Gastroesophageal sphincter (tissue), 4 donors: ENCODE data around the gene LRRFIP1. TPM values are rescaled to one million over a fixed set of nuclear protein-coding genes. Genes with fewer than 3 reads are reported as not detected.
A peak's percentile ranks its signal among the peaks of the same experiment; 100 is the strongest.

Experiments used
- ATAC-seq: fragments of 150-250 bp; one replicate; pipeline ENCODE4 v1.9.1; 2016; ENCODE audit warnings: mild to moderate bottlenecking, moderate library complexity
- H3K27ac ChIP-seq, 4 donors: fragments of 200-600 bp; sonication (generic) in 3 of 4; 1 replicate in 3 of 4; 2 replicates in 1 of 4; pipeline ENCODE4 v1.5.1; 2016 to 2019
- H3K27me3 ChIP-seq: fragments of 200-600 bp; sonication (generic); one replicate; pipeline ENCODE4 v1.5.1; 2019
- H3K36me3 ChIP-seq, 2 donors: fragments of 200-600 bp; sonication (generic); one replicate each; pipeline ENCODE4 v1.5.1; 2019; ENCODE audit warnings: control low read depth in 1 of 2
- H3K4me1 ChIP-seq, 3 donors: fragments of 200-600 bp; sonication (generic); 1 replicate in 2 of 3; 2 replicates in 1 of 3; pipeline ENCODE4 v1.5.1; 2016 to 2019; ENCODE audit warnings: control low read depth in 2 of 3
- H3K4me3 ChIP-seq, 2 donors: fragments of 200-600 bp; sonication (generic); one replicate each; pipeline ENCODE4 v1.5.1; 2019; ENCODE audit warnings: mild to moderate bottlenecking in 1 of 2, moderate library complexity in 1 of 2
- H3K9me3 ChIP-seq, 3 donors: fragments of 200-600 bp; sonication (generic); one replicate each; pipeline ENCODE4 v1.5.1; 2017 to 2019; ENCODE audit warnings: control low read depth in 2 of 3
- EP300 ChIP-seq: sonication (generic); formaldehyde crosslinking; IDR thresholded peaks from one replicate; pipeline ENCODE4 v1.6.1; 2017; ENCODE audit warnings: antibody characterized with exemption, mild to moderate bottlenecking
- POLR2A ChIP-seq, 2 donors: fragments of 450-650 bp; IDR thresholded peaks; one replicate each; pipeline ENCODE4 v1.6.1; 2017; ENCODE audit warnings: antibody characterized with exemption in 2 of 2, mild to moderate bottlenecking in 2 of 2, moderate library complexity in 1 of 2
- POLR2AphosphoS5 ChIP-seq: sonication (generic); formaldehyde crosslinking; IDR thresholded peaks from one replicate; pipeline ENCODE4 v1.6.1; 2017; ENCODE audit warnings: antibody characterized with exemption
- WGBS, 2 donors: methylation state at CpG; one replicate each; pipeline ENCODE4 v1.1.5; 2018; ENCODE audit warnings: low coverage in 1 of 2; 5-methylcytosine and 5-hydroxymethylcytosine counted together
- total RNA-seq, 4 donors: library from RNA; depleted of rRNA; stranded (reverse); fragments of >200 nt; gene quantifications; one replicate each; pipeline ENCODE4 v1.1.0, GENCODE V29; 2016
- TF ChIP-seq, protein P1 (sequence below), 4 experiments: fragments of 200-600 bp in 2 of 4; fragments of 450-650 bp in 2 of 4; sonication (generic) in 1 of 4; IDR thresholded peaks; one replicate each; pipeline ENCODE4 v1.5.1; 2017 to 2019; ENCODE audit warnings: antibody characterized with exemption in 4 of 4, mild to moderate bottlenecking in 2 of 4, moderate library complexity in 2 of 4

The LRRFIP1 gene
- total RNA-seq, 4 donors from 2014 or later: 164 to 225 (median 179) TPM

DNA sequence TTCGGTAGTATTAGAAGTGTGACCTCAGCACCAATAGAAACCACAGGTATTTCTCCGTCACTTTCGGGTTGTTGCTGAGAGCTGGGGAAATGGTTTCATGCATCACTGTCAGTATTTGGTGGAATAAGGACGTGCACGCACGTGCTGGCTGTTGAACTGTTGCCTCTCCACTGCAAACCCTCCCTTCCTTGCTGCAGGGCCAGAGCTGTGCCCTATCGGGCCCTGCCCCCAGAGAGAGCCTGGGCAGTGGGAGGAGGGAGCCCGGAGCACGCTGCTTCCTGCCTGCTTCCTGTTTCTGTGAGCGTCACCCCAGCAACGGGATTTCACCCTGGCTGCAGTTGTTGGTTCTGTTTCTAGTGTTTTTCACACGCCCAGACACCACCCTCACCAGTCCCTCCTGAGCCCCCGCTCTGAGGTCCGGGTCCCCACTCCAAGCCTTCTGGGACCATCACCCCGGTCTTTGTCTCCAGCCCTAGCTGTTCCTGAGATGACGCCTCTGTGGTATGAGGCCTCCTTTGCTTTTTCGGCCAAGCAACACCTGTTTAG lies 47.4 kb downstream of the LRRFIP1 start:
- Histone ChIP-seq H3K27ac (peak overlapping the region; percentile 45 to 87 (median 84)), H3K36me3 (no peaks in the 10 kb centered on the region), H3K4me1 (peaks cover 4 to 80% (median 42%) of the 10 kb centered on the region in 3 donors), H3K27me3 (no peaks in the 10 kb centered on the region), H3K4me3 (peak overlapping the region in 1 of 2 donors; percentile 39), H3K9me3 (no peaks in the 10 kb centered on the region)
- WGBS, 2 donors: 12 to 22% methylated on average over 9 to 10 of the region's 17 CpGs
- TF ChIP-seq POLR2A (IDR thresholded peaks at IDR 0.05): peak in 1 of 2 donors; percentile 30
- TF ChIP-seq POLR2AphosphoS5: no peak
- no peak for TF ChIP-seq EP300
- TF ChIP-seq, protein P1, sequence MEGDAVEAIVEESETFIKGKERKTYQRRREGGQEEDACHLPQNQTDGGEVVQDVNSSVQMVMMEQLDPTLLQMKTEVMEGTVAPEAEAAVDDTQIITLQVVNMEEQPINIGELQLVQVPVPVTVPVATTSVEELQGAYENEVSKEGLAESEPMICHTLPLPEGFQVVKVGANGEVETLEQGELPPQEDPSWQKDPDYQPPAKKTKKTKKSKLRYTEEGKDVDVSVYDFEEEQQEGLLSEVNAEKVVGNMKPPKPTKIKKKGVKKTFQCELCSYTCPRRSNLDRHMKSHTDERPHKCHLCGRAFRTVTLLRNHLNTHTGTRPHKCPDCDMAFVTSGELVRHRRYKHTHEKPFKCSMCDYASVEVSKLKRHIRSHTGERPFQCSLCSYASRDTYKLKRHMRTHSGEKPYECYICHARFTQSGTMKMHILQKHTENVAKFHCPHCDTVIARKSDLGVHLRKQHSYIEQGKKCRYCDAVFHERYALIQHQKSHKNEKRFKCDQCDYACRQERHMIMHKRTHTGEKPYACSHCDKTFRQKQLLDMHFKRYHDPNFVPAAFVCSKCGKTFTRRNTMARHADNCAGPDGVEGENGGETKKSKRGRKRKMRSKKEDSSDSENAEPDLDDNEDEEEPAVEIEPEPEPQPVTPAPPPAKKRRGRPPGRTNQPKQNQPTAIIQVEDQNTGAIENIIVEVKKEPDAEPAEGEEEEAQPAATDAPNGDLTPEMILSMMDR (IDR thresholded peaks at IDR 0.05): peak in 3 of 4 experiments; percentile 27 to 45 (median 39)
- peak; percentile 74 for ATAC-seq

DNA sequence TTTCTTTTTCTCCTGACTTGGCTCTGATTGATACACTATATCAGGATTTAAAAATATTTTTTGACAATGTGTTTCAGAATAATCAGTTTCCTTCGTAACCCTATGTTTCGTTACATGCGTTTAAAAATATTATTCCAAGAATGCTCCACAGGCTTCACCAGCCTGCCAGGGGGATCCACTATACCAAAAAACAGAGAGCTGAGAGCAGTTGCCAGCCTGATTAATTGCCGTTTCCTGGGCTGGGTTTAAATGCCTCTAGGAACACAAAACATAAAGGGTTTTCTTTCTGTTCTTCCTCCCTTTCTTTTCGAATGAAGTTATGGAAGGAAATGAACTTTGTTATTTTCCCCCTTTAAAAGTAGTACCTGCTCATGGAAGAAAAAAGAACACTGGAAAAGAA lies 47.9 kb downstream of the LRRFIP1 start:
- H3K9me3 ChIP-seq: no peaks in the 10 kb centered on the region
- H3K4me3 ChIP-seq: peak overlapping the region in 1 of 2 donors; percentile 39
- peaks cover 4 to 75% (median 39%) of the 10 kb centered on the region in 3 donors for H3K4me1 ChIP-seq
- H3K27ac ChIP-seq: peak overlapping the region; percentile 45 to 87 (median 84)
- WGBS, 2 donors: 23 to 49% methylated on average over 5 of the region's 5 CpGs
- no peaks in the 10 kb centered on the region for H3K27me3 ChIP-seq
- no peak for TF ChIP-seq EP300
- ATAC-seq: no peak
- H3K36me3 ChIP-seq: no peaks in the 10 kb centered on the region

DNA sequence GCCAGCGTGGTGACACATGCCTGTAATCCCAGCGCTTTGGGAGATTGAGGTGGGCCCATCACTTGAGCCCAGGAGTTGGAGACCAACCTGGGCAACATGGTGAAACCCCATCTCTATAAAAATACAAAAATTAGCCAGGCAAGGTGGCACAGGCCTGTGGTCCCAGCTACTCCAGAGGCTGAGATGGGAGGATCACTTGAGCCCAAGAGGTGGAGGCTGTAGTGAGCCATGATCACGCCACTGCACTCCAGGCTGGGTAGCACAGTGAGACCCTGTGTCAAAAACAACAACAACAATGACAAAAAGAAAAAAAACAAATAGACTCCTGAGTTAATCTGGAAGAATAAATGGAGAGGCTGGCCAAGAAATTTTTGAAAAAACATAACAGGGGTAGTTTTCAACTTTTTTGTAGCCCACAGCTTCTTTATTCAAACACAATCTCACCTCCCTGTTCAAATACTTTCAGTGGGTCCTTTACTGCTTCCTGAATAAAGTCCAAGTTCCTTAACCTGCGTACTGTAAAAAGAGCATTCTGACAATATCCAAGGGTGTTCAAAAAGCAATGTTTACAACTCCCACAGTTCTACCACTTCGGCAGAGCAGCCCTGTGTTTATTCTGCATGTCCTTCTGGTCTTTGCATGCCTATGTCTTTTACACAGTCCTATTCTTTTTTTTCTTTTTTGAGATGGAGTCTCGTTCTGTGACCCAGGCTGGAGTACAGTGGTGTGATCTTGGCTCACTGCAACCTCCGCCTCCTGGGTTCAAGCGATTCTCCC lies 53.5 kb downstream of the LRRFIP1 start:
- 74 to 78% methylated on average over 4 to 7 of the region's 8 CpGs for WGBS, 2 donors
- Histone ChIP-seq H3K9me3 (no peaks in the 10 kb centered on the region), H3K4me3 (no peak overlapping the region), H3K27me3 (no peaks in the 10 kb centered on the region), H3K36me3 (peaks cover 0 to 4% of the 10 kb centered on the region in 2 donors), H3K27ac (peak overlapping the region in 3 of 4 donors; percentile 1 to 87 (median 87)), H3K4me1 (peaks cover 4 to 61% (median 19%) of the 10 kb centered on the region in 3 donors)
- no peak for ATAC-seq
- TF ChIP-seq POLR2A (IDR thresholded peaks at IDR 0.05): no peak
- TF ChIP-seq, protein P1 (IDR thresholded peaks at IDR 0.05): no peak
- TF ChIP-seq EP300: no peak
- no peak for TF ChIP-seq POLR2AphosphoS5

DNA sequence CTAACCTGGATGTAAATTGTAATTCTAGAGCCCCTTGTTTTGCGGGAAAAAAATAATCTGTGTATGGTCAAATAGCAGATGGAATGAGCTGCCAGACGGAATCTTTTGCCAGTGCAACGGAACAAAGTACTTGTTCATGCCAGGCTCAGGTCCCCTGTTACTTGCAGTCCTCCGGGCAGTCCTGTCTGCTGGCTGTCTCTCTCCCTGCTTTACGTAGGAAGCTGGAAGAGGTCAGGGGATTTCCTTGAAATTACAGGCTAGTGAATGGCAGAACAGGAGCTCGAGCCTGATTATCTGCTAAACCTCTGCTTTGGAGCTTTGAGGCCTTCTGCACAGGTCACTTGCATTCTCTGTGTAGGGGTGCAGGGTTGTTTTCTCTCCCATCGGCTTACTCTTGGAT lies 54.8 kb downstream of the LRRFIP1 start:
- H3K4me1 ChIP-seq: peaks cover 4 to 56% (median 11%) of the 10 kb centered on the region in 3 donors
- no peaks in the 10 kb centered on the region for H3K27me3 ChIP-seq
- TF ChIP-seq POLR2A (IDR thresholded peaks at IDR 0.05) (no peak), POLR2AphosphoS5 (no peak), EP300 (no peak)
- TF ChIP-seq, protein P1 (IDR thresholded peaks at IDR 0.05): no peak
- H3K9me3 ChIP-seq: no peaks in the 10 kb centered on the region
- peak overlapping the region in 3 of 4 donors; percentile 26 to 69 (median 58) for H3K27ac ChIP-seq
- H3K4me3 ChIP-seq: no peak overlapping the region
- 56 to 69% methylated on average over 4 to 6 of the region's 7 CpGs for WGBS, 2 donors
- ATAC-seq: no peak
- H3K36me3 ChIP-seq: peaks cover 0 to 4% of the 10 kb centered on the region in 2 donors

DNA sequence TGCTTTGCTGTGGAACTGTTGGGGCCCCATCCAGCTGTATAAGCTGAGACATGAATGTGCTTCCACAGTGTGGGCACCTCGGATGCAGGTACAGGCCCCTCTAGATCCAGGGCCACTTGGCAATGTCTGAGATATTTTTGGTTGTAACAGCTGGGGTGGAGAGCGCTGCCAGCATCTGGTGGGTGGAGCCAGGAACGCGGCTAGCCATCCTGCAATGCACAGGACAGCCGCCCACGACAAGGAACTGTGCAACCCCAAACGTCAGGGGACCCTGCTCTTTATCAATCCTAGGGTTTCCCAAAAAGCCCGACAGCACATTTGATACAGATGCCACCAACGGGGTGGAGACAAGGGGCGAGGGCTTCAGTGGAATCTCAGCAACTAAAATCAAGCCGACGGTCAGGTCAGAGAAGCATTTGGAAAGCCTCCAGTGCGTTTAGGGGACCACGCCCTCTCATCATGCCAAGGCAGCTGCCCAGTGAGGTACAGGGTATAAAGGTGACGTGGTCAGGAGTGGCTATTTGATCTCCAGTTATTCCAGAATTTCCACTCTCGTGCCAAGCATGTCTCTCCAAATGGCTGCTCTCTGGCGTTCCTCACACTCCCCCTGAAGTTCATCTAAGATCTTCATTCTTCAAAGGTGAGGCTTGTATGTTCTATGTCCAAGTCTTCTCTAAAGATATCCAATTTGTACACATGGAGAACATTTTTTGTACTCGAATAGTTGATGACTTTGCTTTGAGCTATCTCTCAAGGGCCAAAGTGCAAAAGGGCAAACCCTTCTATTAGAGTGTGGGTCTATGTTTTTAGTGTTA lies 55.7 kb downstream of the LRRFIP1 start:
- no peak for ATAC-seq
- H3K4me3 ChIP-seq: no peak overlapping the region
- H3K4me1 ChIP-seq: peaks cover 1 to 56% (median 9%) of the 10 kb centered on the region in 3 donors
- peaks cover 0 to 4% of the 10 kb centered on the region in 2 donors for H3K36me3 ChIP-seq
- H3K27ac ChIP-seq: peak overlapping the region in 3 of 4 donors; percentile 24 to 69 (median 58)
- TF ChIP-seq EP300 (no peak), POLR2AphosphoS5 (no peak), POLR2A (IDR thresholded peaks at IDR 0.05) (no peak)
- TF ChIP-seq, protein P1 (IDR thresholded peaks at IDR 0.05): no peak
- H3K9me3 ChIP-seq: no peaks in the 10 kb centered on the region
- no peaks in the 10 kb centered on the region for H3K27me3 ChIP-seq
- WGBS, 2 donors: 91 to 95% methylated on average over 8 to 9 of the region's 18 CpGs
